ENCODE data around the gene FBXL7. TPM values are rescaled to one million over a fixed set of nuclear protein-coding genes. Genes with fewer than 3 reads are reported as not detected.

The FBXL7 gene
- polyA plus RNA-seq, 3 donors: not detected

GRCh38 chr5:15450949-15451348 is 49.0 kb upstream of the FBXL7 start:
- no peaks in the 10 kb centered on the region for H3K27me3 Mint-ChIP-seq (ENCODE audit: low read depth in 3 of 3)
- peaks cover 21 to 34% of the 10 kb centered on the region in 2 donors for H3K9me3 ChIP-seq (replicated peaks in 1 of 2; ENCODE audit: control insufficient read depth in 1 of 2, insufficient read depth in 1 of 2, low read length in 2 of 2)
- no peak overlapping the region for H3K27ac Mint-ChIP-seq
- TF ChIP-seq CTCF (IDR thresholded peaks at IDR 0.05): no peak
- no peak overlapping the region for H3K4me3 ChIP-seq (replicated peaks in 1 of 3; ENCODE audit: low read depth in 2 of 3, low read length in 3 of 3)
- H3K9ac ChIP-seq (ENCODE audit: insufficient read depth, low read length, poor library complexity, severe bottlenecking): no peak overlapping the region
- peaks cover 6 to 22% (median 12%) of the 10 kb centered on the region in 7 donors for H3K9me3 Mint-ChIP-seq
- H2AFZ ChIP-seq (ENCODE audit: insufficient read depth, low read depth, low read length, poor library complexity, severe bottlenecking): no peak overlapping the region
- H3K27ac ChIP-seq (ENCODE audit: low read depth in 1 of 2, low read length in 2 of 2): no peak overlapping the region
- H3K36me3 Mint-ChIP-seq: no peaks in the 10 kb centered on the region
- no peaks in the 10 kb centered on the region for H3K4me1 ChIP-seq (ENCODE audit: control insufficient read depth in 1 of 2, insufficient read depth in 2 of 2, low read length in 2 of 2)
- WGBS (ENCODE audit: insufficient coverage): 100% methylated on average over 4 of the region's 4 CpGs
- no peak overlapping the region for H3K4me3 Mint-ChIP-seq
- intact Hi-C loops (cut with micrococcal nuclease): no loop called here
- no peaks in the 10 kb centered on the region for H3K27me3 ChIP-seq (ENCODE audit: control insufficient read depth in 2 of 2, insufficient read depth in 2 of 2, low read length in 2 of 2)
- H3K4me1 Mint-ChIP-seq: no peaks in the 10 kb centered on the region
- H3K36me3 ChIP-seq (replicated peaks in 1 of 2; ENCODE audit: control insufficient read depth in 1 of 2, insufficient read depth in 2 of 2, low read length in 2 of 2): no peaks in the 10 kb centered on the region
- no peaks in the 10 kb centered on the region for H4K20me1 ChIP-seq (ENCODE audit: insufficient read depth, low read length)
- DNase-seq: no peak
- H3K4me2 ChIP-seq (replicated peaks; ENCODE audit: extremely low read depth, low read length, poor library complexity, severe bottlenecking): no peak overlapping the region
- no peaks in the 10 kb centered on the region for H3K79me2 ChIP-seq (ENCODE audit: insufficient read depth, low read length)

GRCh38 chr5:15452030-15452429 is 48.0 kb upstream of the FBXL7 start:
- H3K9me3 Mint-ChIP-seq: peaks cover 6 to 19% (median 12%) of the 10 kb centered on the region in 7 donors
- intact Hi-C loops (cut with micrococcal nuclease): no loop called here
- no peaks in the 10 kb centered on the region for H3K4me1 ChIP-seq (ENCODE audit: control insufficient read depth in 1 of 2, insufficient read depth in 2 of 2, low read length in 2 of 2)
- no peaks in the 10 kb centered on the region for H4K20me1 ChIP-seq (ENCODE audit: insufficient read depth, low read length)
- no peak overlapping the region for H3K4me3 ChIP-seq (replicated peaks in 1 of 3; ENCODE audit: low read depth in 2 of 3, low read length in 3 of 3)
- no peaks in the 10 kb centered on the region for H3K36me3 ChIP-seq (replicated peaks in 1 of 2; ENCODE audit: control insufficient read depth in 1 of 2, insufficient read depth in 2 of 2, low read length in 2 of 2)
- H3K4me1 Mint-ChIP-seq: no peaks in the 10 kb centered on the region
- no peak for DNase-seq
- TF ChIP-seq CTCF (IDR thresholded peaks at IDR 0.05): no peak
- H3K27ac Mint-ChIP-seq: no peak overlapping the region
- H3K9me3 ChIP-seq (replicated peaks in 1 of 2; ENCODE audit: control insufficient read depth in 1 of 2, insufficient read depth in 1 of 2, low read length in 2 of 2): peaks cover 19 to 30% of the 10 kb centered on the region in 2 donors
- H3K36me3 Mint-ChIP-seq: no peaks in the 10 kb centered on the region
- no peak overlapping the region for H2AFZ ChIP-seq (ENCODE audit: insufficient read depth, low read depth, low read length, poor library complexity, severe bottlenecking)
- no peaks in the 10 kb centered on the region for H3K27me3 ChIP-seq (ENCODE audit: control insufficient read depth in 2 of 2, insufficient read depth in 2 of 2, low read length in 2 of 2)
- no peak overlapping the region for H3K4me2 ChIP-seq (replicated peaks; ENCODE audit: extremely low read depth, low read length, poor library complexity, severe bottlenecking)
- no peaks in the 10 kb centered on the region for H3K27me3 Mint-ChIP-seq (ENCODE audit: low read depth in 3 of 3)
- no peak overlapping the region for H3K27ac ChIP-seq (ENCODE audit: low read depth in 1 of 2, low read length in 2 of 2)
- WGBS (ENCODE audit: insufficient coverage): 67% methylated on average over 1 of the region's 1 CpG
- no peak overlapping the region for H3K4me3 Mint-ChIP-seq
- no peak overlapping the region for H3K9ac ChIP-seq (ENCODE audit: insufficient read depth, low read length, poor library complexity, severe bottlenecking)
- H3K79me2 ChIP-seq (ENCODE audit: insufficient read depth, low read length): no peaks in the 10 kb centered on the region

Data from CD14-positive monocyte (primary cell).